GM13977 (cell line): ENCODE measurements around the gene VSTM2L.

ENCODE experiments used
- DNase-seq: peaks from one replicate; pipeline ENCODE4 v3.0.0; 2012; ENCODE audit warnings: low spot score
- in situ Hi-C: fragments of 300-500 bp; cut with MboI; formaldehyde crosslinking; loops from one replicate; pipeline ENCODE4 v1.12.0; 2022; ENCODE audit warnings: low sequenced_read_pairs, low pct_unique_long_range_greater_than_20kb, mixed read lengths, inconsistent platforms; ENCODE audit not compliant: unreplicated experiment
- TF ChIP-seq, protein P1 (sequence below): IDR thresholded peaks from 2 replicates; pipeline ENCODE4 v1.5.1; 2012; ENCODE audit warnings: mild to moderate bottlenecking, control low read depth; ENCODE audit not compliant: insufficient read depth; ENCODE audit errors: extremely low read depth, missing control alignments

VSTM2L gene

DNA sequence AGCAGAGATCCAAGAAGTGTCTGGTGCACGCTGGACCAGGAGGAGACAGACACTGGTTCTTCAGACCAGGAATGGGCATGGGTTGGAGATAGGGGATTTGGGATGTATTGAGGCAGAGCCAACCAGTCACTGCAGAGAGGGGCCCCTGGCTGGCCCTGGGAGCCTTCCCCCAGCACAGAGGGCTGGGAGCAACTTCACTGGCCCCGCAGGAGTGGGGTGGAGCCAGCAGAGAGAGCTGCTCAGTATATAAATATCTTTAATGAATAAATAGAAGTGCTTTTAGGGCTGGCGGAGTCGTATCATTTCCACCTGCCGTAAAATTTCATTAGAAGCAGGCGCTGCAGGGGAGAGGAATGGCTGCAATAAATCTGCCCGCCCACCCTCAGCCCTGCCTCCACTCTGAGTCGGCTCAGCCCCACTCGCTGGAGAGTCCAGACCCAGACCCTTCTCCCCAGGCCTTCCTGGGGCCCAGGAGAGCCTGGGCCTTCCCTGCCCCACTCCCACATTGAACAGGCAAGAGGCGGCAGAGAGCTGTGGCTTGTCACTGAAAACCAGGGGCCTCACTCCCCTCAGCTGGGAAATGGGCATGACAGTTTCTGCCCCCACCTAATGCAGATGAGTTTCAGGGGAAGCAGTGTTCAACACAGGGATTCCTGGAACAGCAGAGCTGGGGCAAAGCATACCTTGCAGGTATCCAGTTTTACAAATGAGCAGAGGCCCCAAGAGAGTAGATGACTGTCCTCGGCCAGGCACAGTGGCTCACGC is 23.9 kb upstream of the VSTM2L start:
- in situ Hi-C loops: no loop called here
- TF ChIP-seq, protein P1, sequence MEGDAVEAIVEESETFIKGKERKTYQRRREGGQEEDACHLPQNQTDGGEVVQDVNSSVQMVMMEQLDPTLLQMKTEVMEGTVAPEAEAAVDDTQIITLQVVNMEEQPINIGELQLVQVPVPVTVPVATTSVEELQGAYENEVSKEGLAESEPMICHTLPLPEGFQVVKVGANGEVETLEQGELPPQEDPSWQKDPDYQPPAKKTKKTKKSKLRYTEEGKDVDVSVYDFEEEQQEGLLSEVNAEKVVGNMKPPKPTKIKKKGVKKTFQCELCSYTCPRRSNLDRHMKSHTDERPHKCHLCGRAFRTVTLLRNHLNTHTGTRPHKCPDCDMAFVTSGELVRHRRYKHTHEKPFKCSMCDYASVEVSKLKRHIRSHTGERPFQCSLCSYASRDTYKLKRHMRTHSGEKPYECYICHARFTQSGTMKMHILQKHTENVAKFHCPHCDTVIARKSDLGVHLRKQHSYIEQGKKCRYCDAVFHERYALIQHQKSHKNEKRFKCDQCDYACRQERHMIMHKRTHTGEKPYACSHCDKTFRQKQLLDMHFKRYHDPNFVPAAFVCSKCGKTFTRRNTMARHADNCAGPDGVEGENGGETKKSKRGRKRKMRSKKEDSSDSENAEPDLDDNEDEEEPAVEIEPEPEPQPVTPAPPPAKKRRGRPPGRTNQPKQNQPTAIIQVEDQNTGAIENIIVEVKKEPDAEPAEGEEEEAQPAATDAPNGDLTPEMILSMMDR: no peak
- DNase-seq: no peak

DNA sequence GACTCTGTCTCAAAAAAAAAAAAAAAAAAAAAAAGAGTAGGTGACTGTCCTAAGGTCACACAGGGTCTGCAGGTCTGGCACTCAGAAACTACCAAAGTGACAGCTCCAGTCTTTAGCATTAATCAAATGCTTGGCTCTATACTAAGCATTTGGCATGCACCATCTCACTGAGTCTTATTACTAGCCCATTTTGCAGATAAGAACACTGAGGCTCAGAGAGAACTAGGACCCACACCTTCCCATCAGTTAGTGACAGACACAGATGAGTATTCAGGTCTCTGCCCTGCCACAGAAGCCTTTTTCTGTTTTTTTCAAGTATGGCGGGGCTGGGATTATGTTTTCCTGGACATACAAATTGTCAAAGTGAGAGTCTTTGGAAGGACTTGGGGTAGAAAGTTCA is 23.1 kb upstream of the VSTM2L start:
- TF ChIP-seq, protein P1: no peak
- DNase-seq: no peak
- in situ Hi-C loops: no loop called here

- no peak for DNase-seq
- in situ Hi-C loops: no loop called here
- TF ChIP-seq, protein P1: no peak
Measured at GRCh38 chr20:37880726-37881591, 22.0 kb upstream of the VSTM2L start.

DNA sequence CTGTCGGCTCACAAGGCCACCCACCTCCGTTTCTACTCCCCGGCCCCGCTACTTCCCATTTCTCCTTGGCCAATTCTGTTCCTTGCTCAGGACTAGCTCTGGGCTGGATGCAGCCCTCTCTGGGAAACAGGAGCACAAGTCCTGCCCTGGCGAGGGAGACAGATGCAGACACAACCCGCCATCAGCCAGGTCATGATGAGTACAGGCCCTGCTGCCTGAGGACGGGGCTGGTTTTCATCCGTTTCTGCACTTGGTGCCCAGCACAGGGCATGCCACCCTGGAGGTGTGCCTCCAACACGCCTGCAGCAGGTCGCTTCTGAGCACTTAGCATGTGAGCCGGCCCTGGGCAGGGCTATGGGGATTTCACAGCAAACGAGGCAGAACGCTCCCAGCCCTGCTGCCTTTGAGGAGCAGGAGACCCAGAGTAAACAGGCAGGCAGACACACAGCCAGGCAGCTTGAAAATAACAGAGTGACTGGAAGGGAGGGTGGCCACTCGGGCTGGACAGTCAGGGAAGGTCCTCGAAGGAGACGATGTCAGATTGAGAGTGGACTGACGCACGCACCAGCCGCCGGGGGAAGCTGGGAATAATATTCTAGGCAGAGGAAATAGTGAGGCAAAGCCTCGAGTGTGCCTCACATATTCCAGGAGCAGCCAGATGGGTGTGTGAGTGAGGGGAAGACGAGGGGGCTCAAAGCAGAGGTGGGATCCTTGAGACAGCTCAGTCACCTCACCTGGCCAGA is 21.2 kb upstream of the VSTM2L start:
- in situ Hi-C loops: no loop called here
- DNase-seq: no peak
- TF ChIP-seq, protein P1: no peak

DNA sequence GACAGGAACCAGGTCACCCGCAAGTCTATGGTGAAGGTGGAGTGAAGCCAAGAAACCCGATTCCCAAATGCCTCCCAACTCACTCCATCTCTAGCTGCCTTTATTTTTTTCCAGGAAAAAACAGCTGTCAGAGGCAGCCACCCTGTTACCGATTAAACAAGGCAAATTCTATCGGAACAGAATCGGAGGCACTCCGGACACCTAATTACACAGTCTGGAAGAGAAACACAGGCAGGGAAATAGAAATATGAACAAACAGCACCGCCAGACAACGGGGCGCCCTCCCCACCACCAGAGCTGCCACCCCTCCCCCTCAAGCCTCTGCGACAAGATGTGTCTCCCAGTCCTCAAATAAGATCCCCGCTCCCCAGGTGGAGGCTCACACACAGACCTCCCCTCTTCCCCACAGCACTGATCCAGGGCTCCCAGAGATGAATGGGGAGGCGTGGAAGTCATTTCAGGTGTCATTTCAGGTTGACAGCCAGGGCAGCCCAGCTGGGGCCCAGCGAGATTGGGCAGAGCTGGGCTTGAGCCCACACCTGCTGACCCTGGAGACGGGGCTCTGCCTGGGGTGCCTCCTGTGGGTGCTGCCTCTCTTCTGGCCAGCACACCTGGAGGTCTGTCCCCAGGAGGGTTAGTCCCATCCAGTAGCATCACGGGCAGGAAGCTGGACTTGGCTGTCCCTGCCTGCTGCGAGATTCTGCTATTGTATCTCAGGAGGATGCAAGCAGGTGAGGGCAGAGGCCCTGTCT is 19.8 kb upstream of the VSTM2L start:
- TF ChIP-seq, protein P1: no peak
- in situ Hi-C loops: no loop called here
- DNase-seq: no peak

- no peak for DNase-seq
- in situ Hi-C loops: no loop called here
- TF ChIP-seq, protein P1: no peak
Measured at GRCh38 chr20:37885042-37885441, 17.9 kb upstream of the VSTM2L start.
